ENCODE data around the gene NCMAP. TPM values are rescaled to one million over a fixed set of nuclear protein-coding genes. Genes with fewer than 3 reads are reported as not detected.
A peak's percentile ranks its signal among the peaks of the same experiment; 100 is the strongest.

Gene NCMAP
- polyA plus RNA-seq, 2 of the 4 experiments (the other 2 are of a cell fraction), result 0.13 to 1.7 TPM

GRCh38 chr1:24567792-24568388 lies 12.0 kb downstream of the NCMAP start:
- no peak for TF ChIP-seq FOSB (CRISPR knock-in tag; IDR thresholded peaks at IDR 0.05)
- TF ChIP-seq JUN (IDR thresholded peaks at IDR 0.05), result 0 out of 5 replicates have a peak, but pooled peaks of 1 of the 2 experiments have one; percentile 22
- TF ChIP-seq SREBF2 (IDR thresholded peaks at IDR 0.05), result no peak
- no peak for TF ChIP-seq JUNB (IDR thresholded peaks at IDR 0.05)
- peak; percentile 36; the same call in 1 of the 3 replicates for TF ChIP-seq SMC3 (IDR thresholded peaks at IDR 0.05)
- no peak for TF ChIP-seq RAD21 (conservative IDR thresholded peaks at IDR 0.05 in 1 of 2, IDR thresholded peaks at IDR 0.05 in 1 of 2)
- no peak for TF ChIP-seq FOSL2 (IDR thresholded peaks at IDR 0.05)
- TF ChIP-seq FOSL2 (CRISPR knock-in tag; IDR thresholded peaks at IDR 0.05), result no peak
- TF ChIP-seq POLR2A (IDR thresholded peaks at IDR 0.05; ENCODE audit: low read length), result no peak
- peaks cover 44% of the 10 kb centered on the region for H3K4me1 ChIP-seq
- no peak for FAIRE-seq
- 0 out of 3 replicates have a peak overlapping the region, but pooled peaks have one; percentile 16 for H3K4me3 ChIP-seq
- H3K4me2 ChIP-seq, result peak overlapping the region; percentile 87
- H3K9me3 ChIP-seq, result no peaks in the 10 kb centered on the region
- peak; percentile 88 to 92 for ATAC-seq
- ChIA-PET POLR2A (no interaction called here), CTCF (interaction anchor here (0.5 to 1.6 kb wide), 5 partner anchors 10 to 88 kb away, joined by 3 to 4 read pairs (median 3); no protein-coding TSS in a partner anchor)
- peak; percentile 36 to 73 for DNase-seq (ENCODE audit: low read depth in 1 of 2, low spot score in 1 of 2)
- 13% methylated on average over 17 of the region's 17 CpGs for WGBS (ENCODE audit: missing lambda C conversion rate)
- peak overlapping the region; percentile 76 to 86 for H3K27ac ChIP-seq

GRCh38 chr1:24568475-24568874 lies 12.6 kb downstream of the NCMAP start:
- ATAC-seq (0 out of 6 replicates have a peak, but pooled peaks of 1 of the 2 experiments have one; percentile 8), DNase-seq (ENCODE audit: low read depth in 1 of 2, low spot score in 1 of 2) (no peak), FAIRE-seq (no peak)
- Histone ChIP-seq H3K4me1 (peaks cover 39% of the 10 kb centered on the region), H3K4me2 (peak overlapping the region; percentile 87), H3K9me3 (no peaks in the 10 kb centered on the region), H3K4me3 (no peak overlapping the region), H3K27ac (peak overlapping the region; percentile 76 to 86)
- WGBS (ENCODE audit: missing lambda C conversion rate), result 76% methylated on average over 2 of the region's 2 CpGs
- TF ChIP-seq HEYL (CRISPR knock-in tag; IDR thresholded peaks at IDR 0.05), result no peak
- TF ChIP-seq RCOR1 (IDR thresholded peaks at IDR 0.05; ENCODE audit: low read depth, low read length), result no peak
- TF ChIP-seq, protein P1, sequence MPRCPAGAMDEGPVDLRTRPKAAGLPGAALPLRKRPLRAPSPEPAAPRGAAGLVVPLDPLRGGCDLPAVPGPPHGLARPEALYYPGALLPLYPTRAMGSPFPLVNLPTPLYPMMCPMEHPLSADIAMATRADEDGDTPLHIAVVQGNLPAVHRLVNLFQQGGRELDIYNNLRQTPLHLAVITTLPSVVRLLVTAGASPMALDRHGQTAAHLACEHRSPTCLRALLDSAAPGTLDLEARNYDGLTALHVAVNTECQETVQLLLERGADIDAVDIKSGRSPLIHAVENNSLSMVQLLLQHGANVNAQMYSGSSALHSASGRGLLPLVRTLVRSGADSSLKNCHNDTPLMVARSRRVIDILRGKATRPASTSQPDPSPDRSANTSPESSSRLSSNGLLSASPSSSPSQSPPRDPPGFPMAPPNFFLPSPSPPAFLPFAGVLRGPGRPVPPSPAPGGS (IDR thresholded peaks at IDR 0.05), result no peak
- TF ChIP-seq HOXA7 (CRISPR knock-in tag; IDR thresholded peaks at IDR 0.05), result no peak
- no peak for TF ChIP-seq POLR2A (IDR thresholded peaks at IDR 0.05; ENCODE audit: low read length)
- TF ChIP-seq CHD2 (IDR thresholded peaks at IDR 0.05; ENCODE audit: low read length, partially characterized antibody), result no peak
- TF ChIP-seq ELK1 (IDR thresholded peaks at IDR 0.05; ENCODE audit: low read depth, low read length), result no peak
- TF ChIP-seq HDAC2 (IDR thresholded peaks at IDR 0.05), result no peak
- no peak for TF ChIP-seq FOSB (CRISPR knock-in tag; IDR thresholded peaks at IDR 0.05)
- POLR2A ChIA-PET, result no interaction called here
- CTCF ChIA-PET, result interaction anchor here (0.5 to 1.6 kb wide), 6 partner anchors 11 to 89 kb away, joined by 3 to 4 read pairs (median 3); no protein-coding TSS in a partner anchor

- ChIA-PET POLR2A (no interaction called here), CTCF (interaction anchor here (3.2 kb wide), 1 partner anchor 17 kb away, joined by 17 read pairs; no protein-coding TSS in a partner anchor)
- TF ChIP-seq KDM5A (IDR thresholded peaks at IDR 0.05) (no peak), EHF (CRISPR knock-in tag; IDR thresholded peaks at IDR 0.05) (no peak), POLR2A (IDR thresholded peaks at IDR 0.05; ENCODE audit: low read length) (no peak), EHMT2 (IDR thresholded peaks at IDR 0.05; ENCODE audit: low read depth) (no peak), ZC3H11A (IDR thresholded peaks at IDR 0.05) (no peak), TP53 (CRISPR knock-in tag; IDR thresholded peaks at IDR 0.05) (no peak), CHD2 (IDR thresholded peaks at IDR 0.05; ENCODE audit: low read length, partially characterized antibody) (no peak), JUNB (IDR thresholded peaks at IDR 0.05) (no peak), HOXB13 (CRISPR knock-in tag; IDR thresholded peaks at IDR 0.05; ENCODE audit: low read depth) (no peak), HEYL (CRISPR knock-in tag; IDR thresholded peaks at IDR 0.05) (no peak), ELK1 (IDR thresholded peaks at IDR 0.05; ENCODE audit: low read depth, low read length) (no peak), NR3C1 (IDR thresholded peaks at IDR 0.05) (no peak), MAFK (IDR thresholded peaks at IDR 0.05; ENCODE audit: partially characterized antibody) (no peak), RFX5 (IDR thresholded peaks at IDR 0.05) (no peak), SMC3 (IDR thresholded peaks at IDR 0.05) (no peak)
- TF ChIP-seq, protein P2, sequence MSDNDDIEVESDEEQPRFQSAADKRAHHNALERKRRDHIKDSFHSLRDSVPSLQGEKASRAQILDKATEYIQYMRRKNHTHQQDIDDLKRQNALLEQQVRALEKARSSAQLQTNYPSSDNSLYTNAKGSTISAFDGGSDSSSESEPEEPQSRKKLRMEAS (IDR thresholded peaks at IDR 0.05), result no peak
- ATAC-seq, result no peak
- Histone ChIP-seq H3K4me1 (peaks cover 27% of the 10 kb centered on the region), H3K9me3 (no peaks in the 10 kb centered on the region), H3K4me2 (no peak overlapping the region), H3K27ac (peak overlapping the region in 1 of 2 experiments; percentile 28; a peak in 1 of 6 replicates), H3K4me3 (no peak overlapping the region)
- FAIRE-seq, result no peak
- no peak for DNase-seq (ENCODE audit: low read depth in 1 of 2, low spot score in 1 of 2)
- WGBS (ENCODE audit: missing lambda C conversion rate), result 68% methylated on average over 9 of the region's 10 CpGs
Measured at GRCh38 chr1:24570265-24571125, 14.6 kb downstream of the NCMAP start.

Data from A549 (cell line).